ENCODE data around the gene FCRLB. TPM values are rescaled to one million over a fixed set of nuclear protein-coding genes. Genes with fewer than 3 reads are reported as not detected.

Gene FCRLB
- total and polyA plus RNA-seq, 9 of the 15 experiments (the other 6 are each of a cell fraction or from before 2014, with no cell fraction given), result 0.20 to 4.6 (median 1.3) TPM

DNA sequence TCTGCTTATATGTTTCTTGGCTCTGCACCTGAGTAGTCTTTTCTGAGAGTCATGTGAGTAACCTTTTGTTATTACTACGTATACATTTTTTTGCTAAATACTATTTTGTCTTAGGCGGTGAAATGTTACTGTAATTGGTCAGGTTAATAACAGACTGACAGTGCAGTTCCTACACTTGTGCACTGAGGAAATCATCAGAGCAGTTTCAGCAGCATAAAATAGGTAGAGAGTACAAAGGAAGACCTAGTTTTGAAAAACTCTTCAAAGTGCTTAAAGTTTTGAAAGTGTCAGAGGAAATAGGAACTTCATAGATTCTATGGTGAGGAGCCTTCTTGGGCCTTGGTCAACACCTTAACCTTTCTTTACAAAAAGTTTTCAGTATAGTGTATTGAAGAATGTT is 55.9 kb downstream of the FCRLB start:
- Histone ChIP-seq H2AFZ (ENCODE audit: low read depth, low read length) (no peak overlapping the region), H3K27ac (ENCODE audit: extremely low read depth, low read depth, low read length) (no peak overlapping the region), H3K4me2 (ENCODE audit: insufficient read depth, low read length) (no peak overlapping the region), H3K4me3 (no peak overlapping the region), H3K4me1 (replicated peaks in 1 of 2; ENCODE audit: control insufficient read depth in 2 of 2, insufficient read depth in 2 of 2, low read length in 2 of 2) (peaks cover 0 to 2% of the 10 kb centered on the region in 2 experiments; a peak in 2 of 5 replicates), H3K27me3 (ENCODE audit: control insufficient read depth in 2 of 2, insufficient read depth in 2 of 2, low read length in 2 of 2) (no peaks in the 10 kb centered on the region), H3K9me1 (ENCODE audit: control insufficient read depth, insufficient read depth, low read length) (no peaks in the 10 kb centered on the region), H3K9ac (ENCODE audit: insufficient read depth in 1 of 2, low read depth in 2 of 2, low read length in 2 of 2) (no peak overlapping the region), H3K9me3 (replicated peaks; ENCODE audit: control insufficient read depth, insufficient read depth, low read depth, low read length) (no peaks in the 10 kb centered on the region), H3K79me2 (ENCODE audit: control insufficient read depth, insufficient read depth, low read length) (peaks cover 75% of the 10 kb centered on the region), H3K36me3 (ENCODE audit: control insufficient read depth, insufficient read depth, low read length) (peaks cover 19% of the 10 kb centered on the region; the same call in 2 of the 3 replicates), H4K20me1 (replicated peaks; ENCODE audit: control insufficient read depth, insufficient read depth, low read length) (peaks cover 13% of the 10 kb centered on the region; the same call in 1 of the 2 replicates)
- intact Hi-C loops (cut with micrococcal nuclease), result no loop called here
- FAIRE-seq, result no peak
- in situ Hi-C loops (cut with MboI), result no loop called here
- WGBS (ENCODE audit: insufficient coverage, low coverage, missing lambda C conversion rate), result 91% methylated on average over 2 of the region's 2 CpGs
- no TSS peak for BruUV-seq (replicated peaks)
- no peak for DNase-seq (ENCODE audit: extremely low read depth in 1 of 4, low spot score in 3 of 4)
- POLR2A ChIA-PET, result no interaction called here
- CTCF ChIA-PET (ENCODE audit: low intra/inter-chr PET ratio), result no interaction called here
- no peak for ATAC-seq
- no peak for TF ChIP-seq BRF2 (IDR thresholded peaks at IDR 0.05; ENCODE audit: borderline replicate concordance, insufficient read depth, insufficient read length)
- no peak for TF ChIP-seq KAT2B (IDR thresholded peaks at IDR 0.05; ENCODE audit: low read depth, low read length)
- no peak for TF ChIP-seq IFI16 (CRISPR knock-in tag; IDR thresholded peaks at IDR 0.05)
- no peak for TF ChIP-seq RBM17 (IDR thresholded peaks at IDR 0.05; ENCODE audit: borderline replicate concordance, low read depth, low read length)

Small RNAs within 50 kb of the gene (small RNA-seq; reads per million reads assigned to genes)
- gene RF00019 (not detected), gene RN7SL466P (not detected)

Other genes starting within 250 kb of the FCRLB start
Only the 7 nearest of the 8 such genes appear.
- 3.0 and 3.3 TPM in 2 replicates for gene HSPA6, start 197.0 kb upstream of the FCRLB start, total RNA-seq (2014; rRNA removed)
- gene HSPA6, start 197.0 kb upstream of the FCRLB start, total RNA-seq (2014; rRNA removed; fragmentation: Illumina TruSeq; extraction: Trizol), result 1.1 and 1.6 TPM in 2 replicates
- 2.3 and 2.4 TPM in 2 replicates for gene HSPA6, start 197.0 kb upstream of the FCRLB start, total RNA-seq (2015; rRNA removed; fragmentation: Illumina TruSeq; extraction: Trizol)
- gene HSPA6, start 197.0 kb upstream of the FCRLB start, total RNA-seq (2021), result 3.0 and 3.9 TPM in 2 replicates
- gene HSPA6, start 197.0 kb upstream of the FCRLB start, polyA plus RNA-seq (2011; rRNA removed), result 10.0 and 14.3 TPM in 2 replicates
- 2.3 and 2.7 TPM in 2 replicates for gene HSPA6, start 197.0 kb upstream of the FCRLB start, polyA plus RNA-seq (2014; fragmentation: Illumina TruSeq; extraction: Trizol)
- gene HSPA6, start 197.0 kb upstream of the FCRLB start, polyA plus RNA-seq (2014; fragmentation: Nextera tagmentation; extraction: Ambion mirVana), result under 1 TPM; 0.15 to 0.21 TPM
- 4.6 and 4.7 TPM in 2 replicates for gene HSPA6, start 197.0 kb upstream of the FCRLB start, polyA plus RNA-seq (2014; rRNA removed)
- gene FCGR3A, start 171.7 kb upstream of the FCRLB start, total RNA-seq (2014; rRNA removed), result 0.12 TPM in 1 of 2 replicates, not detected in the other
- gene FCGR3A, start 171.7 kb upstream of the FCRLB start, total RNA-seq (2014; rRNA removed; fragmentation: Illumina TruSeq; extraction: Trizol), result not detected in 2 replicates
- gene FCGR3A, start 171.7 kb upstream of the FCRLB start, total RNA-seq (2015; rRNA removed; fragmentation: Illumina TruSeq; extraction: Trizol), result 0.11 TPM in 2 replicates
- gene FCGR3A, start 171.7 kb upstream of the FCRLB start, total RNA-seq (2021), result 0.29 and 0.56 TPM in 2 replicates
- 0.24 and 0.32 TPM in 2 replicates for gene FCGR3A, start 171.7 kb upstream of the FCRLB start, polyA plus RNA-seq (2011; rRNA removed)
- 0.11 TPM in 1 of 2 replicates, not detected in the other for gene FCGR3A, start 171.7 kb upstream of the FCRLB start, polyA plus RNA-seq (2014; fragmentation: Illumina TruSeq; extraction: Trizol)
- gene FCGR3A, start 171.7 kb upstream of the FCRLB start, polyA plus RNA-seq (2014; fragmentation: Nextera tagmentation; extraction: Ambion mirVana), result under 1 TPM; 0.04 to 0.15 TPM
- gene FCGR3A, start 171.7 kb upstream of the FCRLB start, polyA plus RNA-seq (2014; rRNA removed), result 0.04 and 0.13 TPM in 2 replicates
- gene FCGR3B, start 90.4 kb upstream of the FCRLB start, total RNA-seq (2014; rRNA removed), result 0.08 and 0.18 TPM in 2 replicates
- gene FCGR3B, start 90.4 kb upstream of the FCRLB start, total RNA-seq (2014; rRNA removed; fragmentation: Illumina TruSeq; extraction: Trizol), result 0.40 and 0.54 TPM in 2 replicates
- gene FCGR3B, start 90.4 kb upstream of the FCRLB start, total RNA-seq (2015; rRNA removed; fragmentation: Illumina TruSeq; extraction: Trizol), result 0.19 and 0.36 TPM in 2 replicates
- 0.11 and 0.49 TPM in 2 replicates for gene FCGR3B, start 90.4 kb upstream of the FCRLB start, total RNA-seq (2021)
- gene FCGR3B, start 90.4 kb upstream of the FCRLB start, polyA plus RNA-seq (2011; rRNA removed), result 0.87 and 1.1 TPM in 2 replicates
- gene FCGR3B, start 90.4 kb upstream of the FCRLB start, polyA plus RNA-seq (2014; fragmentation: Illumina TruSeq; extraction: Trizol), result 0.27 and 0.35 TPM in 2 replicates
- gene FCGR3B, start 90.4 kb upstream of the FCRLB start, polyA plus RNA-seq (2014; fragmentation: Nextera tagmentation; extraction: Ambion mirVana), result under 1 TPM; 0.41 TPM
- gene FCGR3B, start 90.4 kb upstream of the FCRLB start, polyA plus RNA-seq (2014; rRNA removed), result 0.27 and 0.36 TPM in 2 replicates
- gene FCGR2B, start 58.4 kb upstream of the FCRLB start, total RNA-seq (2014; rRNA removed), result 1.6 and 3.1 TPM in 2 replicates
- gene FCGR2B, start 58.4 kb upstream of the FCRLB start, total RNA-seq (2014; rRNA removed; fragmentation: Illumina TruSeq; extraction: Trizol), result 3.1 and 3.3 TPM in 2 replicates
- 1.7 and 2.0 TPM in 2 replicates for gene FCGR2B, start 58.4 kb upstream of the FCRLB start, total RNA-seq (2015; rRNA removed; fragmentation: Illumina TruSeq; extraction: Trizol)
- gene FCGR2B, start 58.4 kb upstream of the FCRLB start, total RNA-seq (2021), result 2.4 and 3.1 TPM in 2 replicates
- gene FCGR2B, start 58.4 kb upstream of the FCRLB start, polyA plus RNA-seq (2011; rRNA removed), result 4.0 and 14.5 TPM in 2 replicates
- 3.9 and 4.1 TPM in 2 replicates for gene FCGR2B, start 58.4 kb upstream of the FCRLB start, polyA plus RNA-seq (2014; fragmentation: Illumina TruSeq; extraction: Trizol)
- gene FCGR2B, start 58.4 kb upstream of the FCRLB start, polyA plus RNA-seq (2014; fragmentation: Nextera tagmentation; extraction: Ambion mirVana), result 1 to 10 TPM; 6.4 to 8.9 TPM
- gene FCGR2B, start 58.4 kb upstream of the FCRLB start, polyA plus RNA-seq (2014; rRNA removed), result 3.3 and 4.1 TPM in 2 replicates
- 0.09 and 1.0 TPM in 2 replicates for gene FCRLA, start 14.3 kb upstream of the FCRLB start, total RNA-seq (2014; rRNA removed)
- 0.29 and 0.41 TPM in 2 replicates for gene FCRLA, start 14.3 kb upstream of the FCRLB start, total RNA-seq (2014; rRNA removed; fragmentation: Illumina TruSeq; extraction: Trizol)
- gene FCRLA, start 14.3 kb upstream of the FCRLB start, total RNA-seq (2015; rRNA removed; fragmentation: Illumina TruSeq; extraction: Trizol), result 0.36 and 0.45 TPM in 2 replicates
- 0.35 and 0.40 TPM in 2 replicates for gene FCRLA, start 14.3 kb upstream of the FCRLB start, total RNA-seq (2021)
- gene FCRLA, start 14.3 kb upstream of the FCRLB start, polyA plus RNA-seq (2011; rRNA removed), result 0.45 and 0.53 TPM in 2 replicates
- gene FCRLA, start 14.3 kb upstream of the FCRLB start, polyA plus RNA-seq (2014; fragmentation: Illumina TruSeq; extraction: Trizol), result 0.55 and 0.68 TPM in 2 replicates
- gene FCRLA, start 14.3 kb upstream of the FCRLB start, polyA plus RNA-seq (2014; fragmentation: Nextera tagmentation; extraction: Ambion mirVana), result under 1 TPM; 0.44 to 0.84 TPM
- gene FCRLA, start 14.3 kb upstream of the FCRLB start, polyA plus RNA-seq (2014; rRNA removed), result 0.49 and 0.93 TPM in 2 replicates
- gene DUSP12, start 28.2 kb downstream of the FCRLB start, total RNA-seq (2014; rRNA removed), result 55.4 and 62.7 TPM in 2 replicates
- 42.3 and 44.3 TPM in 2 replicates for gene DUSP12, start 28.2 kb downstream of the FCRLB start, total RNA-seq (2014; rRNA removed; fragmentation: Illumina TruSeq; extraction: Trizol)
- gene DUSP12, start 28.2 kb downstream of the FCRLB start, total RNA-seq (2015; rRNA removed; fragmentation: Illumina TruSeq; extraction: Trizol), result 42.4 and 48.0 TPM in 2 replicates
- gene DUSP12, start 28.2 kb downstream of the FCRLB start, total RNA-seq (2021), result 41.0 and 43.6 TPM in 2 replicates
- gene DUSP12, start 28.2 kb downstream of the FCRLB start, polyA plus RNA-seq (2011; rRNA removed), result 75.2 and 80.4 TPM in 2 replicates
- gene DUSP12, start 28.2 kb downstream of the FCRLB start, polyA plus RNA-seq (2014; fragmentation: Illumina TruSeq; extraction: Trizol), result 38.5 and 54.6 TPM in 2 replicates
- 10 to 100 TPM; 10.4 to 15.0 TPM for gene DUSP12, start 28.2 kb downstream of the FCRLB start, polyA plus RNA-seq (2014; fragmentation: Nextera tagmentation; extraction: Ambion mirVana)
- 80.8 and 81.4 TPM in 2 replicates for gene DUSP12, start 28.2 kb downstream of the FCRLB start, polyA plus RNA-seq (2014; rRNA removed)
- gene ATF6, start 44.8 kb downstream of the FCRLB start, total RNA-seq (2014; rRNA removed), result 14.5 and 16.2 TPM in 2 replicates
- 29.4 and 34.7 TPM in 2 replicates for gene ATF6, start 44.8 kb downstream of the FCRLB start, total RNA-seq (2014; rRNA removed; fragmentation: Illumina TruSeq; extraction: Trizol)
- gene ATF6, start 44.8 kb downstream of the FCRLB start, total RNA-seq (2015; rRNA removed; fragmentation: Illumina TruSeq; extraction: Trizol), result 26.6 and 28.8 TPM in 2 replicates
- gene ATF6, start 44.8 kb downstream of the FCRLB start, total RNA-seq (2021), result 20.4 and 22.1 TPM in 2 replicates
- 28.1 and 32.4 TPM in 2 replicates for gene ATF6, start 44.8 kb downstream of the FCRLB start, polyA plus RNA-seq (2011; rRNA removed)
- gene ATF6, start 44.8 kb downstream of the FCRLB start, polyA plus RNA-seq (2014; fragmentation: Illumina TruSeq; extraction: Trizol), result 22.1 and 26.7 TPM in 2 replicates
- 10 to 100 TPM; 11.7 to 15.1 TPM for gene ATF6, start 44.8 kb downstream of the FCRLB start, polyA plus RNA-seq (2014; fragmentation: Nextera tagmentation; extraction: Ambion mirVana)
- 14.8 and 16.6 TPM in 2 replicates for gene ATF6, start 44.8 kb downstream of the FCRLB start, polyA plus RNA-seq (2014; rRNA removed)

Measured in K562 (cell line).